K562 (cell line): ENCODE results near the gene CHSY1. TPM values are rescaled to one million over a fixed set of nuclear protein-coding genes. Genes with fewer than 3 reads are reported as not detected.

Experiments
- ARID1B ChIP-seq: fragments of 450-650 bp; IDR thresholded peaks from 2 replicates; pipeline ENCODE4 v1.6.1; 2016; ENCODE audit warnings: antibody characterized with exemption, mild to moderate bottlenecking, inconsistent platforms
- CBFB ChIP-seq: sonication (generic); formaldehyde crosslinking; IDR thresholded peaks from 2 replicates; pipeline ENCODE4 v1.4.0; 2020; ENCODE audit warnings: mild to moderate bottlenecking, missing genetic modification reagents
- CBX1 ChIP-seq: sonication (generic); IDR thresholded peaks from 2 replicates; pipeline ENCODE4 v1.6.1; 2016; ENCODE audit warnings: antibody characterized with exemption, low read depth, mild to moderate bottlenecking
- FOXO4 ChIP-seq: fragments of 450-650 bp; formaldehyde crosslinking; IDR thresholded peaks from 2 replicates; pipeline ENCODE4 v1.4.0; 2020; ENCODE audit warnings: mild to moderate bottlenecking, moderate library complexity
- POLR2AphosphoS5 ChIP-seq: IDR thresholded peaks from 2 replicates; pipeline ENCODE4 v1.6.1; 2011; ENCODE audit warnings: mild to moderate bottlenecking, low read depth, low read length, moderate library complexity; ENCODE audit not compliant: control insufficient read depth, insufficient read depth
- SAP30 ChIP-seq: fragments of 200-600 bp; sonication (generic); IDR thresholded peaks from 2 replicates; pipeline ENCODE4 v1.6.1; 2012; ENCODE audit warnings: borderline replicate concordance, low read depth, mild to moderate bottlenecking, moderate library complexity, low read length, control low read depth, inconsistent platforms; ENCODE audit not compliant: insufficient read depth, poor library complexity, severe bottlenecking
- TSC22D4 ChIP-seq: fragments of 450-650 bp; IDR thresholded peaks from 2 replicates; pipeline ENCODE4 v1.6.1; 2016; ENCODE audit warnings: missing genetic modification characterization, missing biosample characterization, control low read depth
- XRCC4 ChIP-seq: IDR thresholded peaks from one replicate; pipeline ENCODE4 v1.6.1; 2011; ENCODE audit not compliant: insufficient read depth, insufficient read length; ENCODE audit errors: extremely low read depth
- XRCC5 ChIP-seq: fragments of 200-400 bp; formaldehyde crosslinking; IDR thresholded peaks from 2 replicates; pipeline ENCODE4 v1.6.1; 2017; ENCODE audit warnings: low read depth, mild to moderate bottlenecking, low read length
- ZNF282 ChIP-seq: sonication (generic); formaldehyde crosslinking; IDR thresholded peaks from 2 replicates; pipeline ENCODE4 v1.8.1; 2023; ENCODE audit warnings: missing genetic modification reagents
- ZNF3 ChIP-seq: fragments of 250-450 bp; sonication (Bioruptor Pico); IDR thresholded peaks from 2 replicates; pipeline ENCODE4 v1.5.0; 2021; ENCODE audit warnings: mild to moderate bottlenecking, moderate library complexity
- ZNF77 ChIP-seq: fragments of 250-450 bp; sonication (Bioruptor Pico); IDR thresholded peaks from 2 replicates; pipeline ENCODE4 v1.5.0; 2020
- polyA plus RNA-seq, 8 experiments: library from polyadenylated mRNA; depleted of rRNA in 4 of 8; stranded (reverse) in 5 of 8; unstranded in 3 of 8; fragments of >200 nt; fragmentation: Nextera tagmentation in 2 of 8; fragmentation: Illumina TruSeq in 1 of 8; extraction: Ambion mirVana in 2 of 8; extraction: Trizol in 1 of 8; gene quantifications; 2 replicates each; pipeline versions ENCODE4 v1.2.1 to v1.2.3, GENCODE V29; 2011 to 2014; ENCODE audit warnings: inconsistent platforms in 1 of 8, missing spikeins in 1 of 8
- total RNA-seq, 7 experiments: library from RNA; depleted of rRNA in 6 of 7; stranded (reverse); fragments of >200 nt in 6 of 7; fragmentation: Illumina TruSeq in 2 of 7; extraction: Trizol in 2 of 7; gene quantifications; 2 replicates each; pipeline versions ENCODE4 v1.2.1 to v1.2.3, GENCODE V29; 2011 to 2021; ENCODE audit warnings: low replicate concordance in 1 of 7
- TF ChIP-seq, protein P1 (sequence below): sonication (generic); formaldehyde crosslinking; IDR thresholded peaks from 2 replicates; pipeline ENCODE4 v1.8.1; 2023; ENCODE audit warnings: mild to moderate bottlenecking, missing genetic modification reagents
- TF ChIP-seq, protein P2 (sequence below): fragments of 450-650 bp; formaldehyde crosslinking; IDR thresholded peaks from 2 replicates; pipeline ENCODE4 v1.4.0; 2020; ENCODE audit warnings: mild to moderate bottlenecking, moderate library complexity

CHSY1 gene
- total and polyA plus RNA-seq, 9 of the 15 experiments (the other 6 are each of a cell fraction or from before 2014, with no cell fraction given), result 7.0 to 16.4 (median 13.4) TPM

GRCh38 chr15:101136381-101137268 lies 115.2 kb downstream of the CHSY1 start (continued):
- TF ChIP-seq CBX1 (peak; percentile 79; the same call in 1 of the 2 replicates), ARID1B (no peak), POLR2AphosphoS5 (no peak), ZNF3 (CRISPR knock-in tag) (no peak), SAP30 (no peak), TSC22D4 (tag) (no peak), XRCC4 (no peak), XRCC5 (no peak), ZNF77 (CRISPR knock-in tag) (no peak), FOXO4 (CRISPR knock-in tag) (no peak), CBFB (CRISPR knock-in tag) (no peak), ZNF282 (no peak)
- TF ChIP-seq, protein P1, sequence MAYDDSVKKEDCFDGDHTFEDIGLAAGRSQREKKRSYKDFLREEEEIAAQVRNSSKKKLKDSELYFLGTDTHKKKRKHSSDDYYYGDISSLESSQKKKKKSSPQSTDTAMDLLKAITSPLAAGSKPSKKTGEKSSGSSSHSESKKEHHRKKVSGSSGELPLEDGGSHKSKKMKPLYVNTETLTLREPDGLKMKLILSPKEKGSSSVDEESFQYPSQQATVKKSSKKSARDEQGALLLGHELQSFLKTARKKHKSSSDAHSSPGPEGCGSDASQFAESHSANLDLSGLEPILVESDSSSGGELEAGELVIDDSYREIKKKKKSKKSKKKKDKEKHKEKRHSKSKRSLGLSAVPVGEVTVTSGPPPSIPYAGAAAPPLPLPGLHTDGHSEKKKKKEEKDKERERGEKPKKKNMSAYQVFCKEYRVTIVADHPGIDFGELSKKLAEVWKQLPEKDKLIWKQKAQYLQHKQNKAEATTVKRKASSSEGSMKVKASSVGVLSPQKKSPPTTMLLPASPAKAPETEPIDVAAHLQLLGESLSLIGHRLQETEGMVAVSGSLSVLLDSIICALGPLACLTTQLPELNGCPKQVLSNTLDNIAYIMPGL (CRISPR knock-in tag), result no peak
- TF ChIP-seq, protein P2, sequence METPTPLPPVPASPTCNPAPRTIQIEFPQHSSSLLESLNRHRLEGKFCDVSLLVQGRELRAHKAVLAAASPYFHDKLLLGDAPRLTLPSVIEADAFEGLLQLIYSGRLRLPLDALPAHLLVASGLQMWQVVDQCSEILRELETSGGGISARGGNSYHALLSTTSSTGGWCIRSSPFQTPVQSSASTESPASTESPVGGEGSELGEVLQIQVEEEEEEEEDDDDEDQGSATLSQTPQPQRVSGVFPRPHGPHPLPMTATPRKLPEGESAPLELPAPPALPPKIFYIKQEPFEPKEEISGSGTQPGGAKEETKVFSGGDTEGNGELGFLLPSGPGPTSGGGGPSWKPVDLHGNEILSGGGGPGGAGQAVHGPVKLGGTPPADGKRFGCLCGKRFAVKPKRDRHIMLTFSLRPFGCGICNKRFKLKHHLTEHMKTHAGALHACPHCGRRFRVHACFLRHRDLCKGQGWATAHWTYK (CRISPR knock-in tag), result no peak
